GM19455 (cell line): ENCODE measurements around the gene ATP2C2.
"Not testable (repeated sequence)": the region's sequence is repeated elsewhere in the genome, so short reads cannot be mapped to it uniquely, and the experiment has no call there.

ENCODE experiments used
- ATAC-seq: cut with Tn5 transposase; IDR thresholded peaks from one replicate; pipeline ENCODE4 v1.9.1; 2021; ENCODE audit not compliant: unreplicated experiment

ATP2C2 gene

GRCh38 chr16:84368308-84368996 lies at the start of gene ATP2C2:
ATP2C2 (plus strand) TSS chr16:84368538; CDS start chr16:84368616, 78 bp downstream.
- ATAC-seq: no peak

- no peak for ATAC-seq
Measured at GRCh38 chr16:84319146-84319760, 49.1 kb upstream of the ATP2C2 start.

GRCh38 chr16:84320511-84320910 lies 47.8 kb upstream of the ATP2C2 start:
- ATAC-seq: no peak

- ATAC-seq: no peak
Measured at GRCh38 chr16:84321932-84322331, 46.4 kb upstream of the ATP2C2 start.

- no peak for ATAC-seq
Measured at GRCh38 chr16:84322749-84323148, 45.6 kb upstream of the ATP2C2 start.

- ATAC-seq: no peak
Measured at GRCh38 chr16:84323606-84324005, 44.7 kb upstream of the ATP2C2 start.

GRCh38 chr16:84324434-84325262 lies 43.7 kb upstream of the ATP2C2 start:
- no peak for ATAC-seq

- no peak for ATAC-seq
Measured at GRCh38 chr16:84326545-84326944, 41.8 kb upstream of the ATP2C2 start.

- ATAC-seq: no peak
Measured at GRCh38 chr16:84327926-84328505, 40.3 kb upstream of the ATP2C2 start.

- no peak for ATAC-seq
Measured at GRCh38 chr16:84329016-84329415, 39.3 kb upstream of the ATP2C2 start.

- no peak for ATAC-seq
Measured at GRCh38 chr16:84329843-84330684, 38.3 kb upstream of the ATP2C2 start.

GRCh38 chr16:84330685-84331050 lies 37.7 kb upstream of the ATP2C2 start:
- no peak for ATAC-seq

GRCh38 chr16:84331998-84332780 lies 36.1 kb upstream of the ATP2C2 start:
- ATAC-seq: no peak

GRCh38 chr16:84332975-84333684 lies 35.2 kb upstream of the ATP2C2 start:
- ATAC-seq: no peak

GRCh38 chr16:84334058-84334457 lies 34.3 kb upstream of the ATP2C2 start:
- no peak for ATAC-seq

GRCh38 chr16:84334482-84334881 lies 33.9 kb upstream of the ATP2C2 start:
- ATAC-seq: no peak

- not testable (repeated sequence) for ATAC-seq
Measured at GRCh38 chr16:84337236-84337635, 31.1 kb upstream of the ATP2C2 start.

GRCh38 chr16:84339311-84339710 lies 29.0 kb upstream of the ATP2C2 start:
- no peak for ATAC-seq

- ATAC-seq: no peak
Measured at GRCh38 chr16:84339766-84340165, 28.6 kb upstream of the ATP2C2 start.
